HG02763 (cell line): ENCODE results near the gene GZMM.

Experiments used
- ATAC-seq: cut with Tn5 transposase; IDR thresholded peaks from one replicate; pipeline ENCODE4 v1.9.1; 2021; ENCODE audit warnings: mild to moderate bottlenecking, moderate library complexity; ENCODE audit not compliant: unreplicated experiment

Gene GZMM

DNA sequence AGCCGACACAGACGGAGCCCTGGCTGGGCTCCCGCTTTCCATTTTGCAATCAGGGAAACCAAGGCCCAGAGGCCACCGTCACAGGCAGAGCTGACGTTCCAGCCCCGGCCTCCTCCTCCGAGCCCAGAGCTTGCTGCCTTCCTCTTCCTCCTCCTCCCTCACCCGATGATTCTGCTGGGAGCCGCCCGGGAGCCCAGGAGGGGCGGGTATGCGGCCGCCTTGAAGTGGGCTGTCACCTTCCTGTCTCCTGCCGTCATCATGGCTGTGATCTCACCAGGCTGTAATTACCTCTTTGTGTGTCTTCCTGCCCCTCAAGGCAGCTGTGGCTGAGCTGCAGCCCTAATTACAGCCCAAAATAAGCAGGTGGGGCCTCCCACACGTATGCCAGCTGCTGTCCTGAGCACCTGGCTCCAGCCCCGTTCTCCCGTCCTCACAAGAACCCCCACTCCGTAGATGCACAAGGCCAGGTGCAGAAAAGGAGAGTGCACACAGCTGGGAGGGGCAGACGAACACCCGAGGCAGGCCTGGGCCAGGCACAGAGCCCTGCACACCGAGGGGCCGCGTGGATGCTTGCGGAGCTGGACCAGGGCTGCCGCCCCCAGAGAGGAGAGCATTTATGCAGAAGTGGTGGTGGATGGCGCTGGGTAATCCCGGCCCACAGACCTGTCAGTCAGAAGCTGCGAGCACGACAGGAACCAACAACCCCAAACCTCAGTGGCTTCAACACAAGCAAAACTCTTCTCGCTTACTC, 32.6 kb upstream of the GZMM start:
- ATAC-seq = no peak

- ATAC-seq = no peak
Measured at GRCh38 chr19:512547-513365, 31.1 kb upstream of the GZMM start.

DNA sequence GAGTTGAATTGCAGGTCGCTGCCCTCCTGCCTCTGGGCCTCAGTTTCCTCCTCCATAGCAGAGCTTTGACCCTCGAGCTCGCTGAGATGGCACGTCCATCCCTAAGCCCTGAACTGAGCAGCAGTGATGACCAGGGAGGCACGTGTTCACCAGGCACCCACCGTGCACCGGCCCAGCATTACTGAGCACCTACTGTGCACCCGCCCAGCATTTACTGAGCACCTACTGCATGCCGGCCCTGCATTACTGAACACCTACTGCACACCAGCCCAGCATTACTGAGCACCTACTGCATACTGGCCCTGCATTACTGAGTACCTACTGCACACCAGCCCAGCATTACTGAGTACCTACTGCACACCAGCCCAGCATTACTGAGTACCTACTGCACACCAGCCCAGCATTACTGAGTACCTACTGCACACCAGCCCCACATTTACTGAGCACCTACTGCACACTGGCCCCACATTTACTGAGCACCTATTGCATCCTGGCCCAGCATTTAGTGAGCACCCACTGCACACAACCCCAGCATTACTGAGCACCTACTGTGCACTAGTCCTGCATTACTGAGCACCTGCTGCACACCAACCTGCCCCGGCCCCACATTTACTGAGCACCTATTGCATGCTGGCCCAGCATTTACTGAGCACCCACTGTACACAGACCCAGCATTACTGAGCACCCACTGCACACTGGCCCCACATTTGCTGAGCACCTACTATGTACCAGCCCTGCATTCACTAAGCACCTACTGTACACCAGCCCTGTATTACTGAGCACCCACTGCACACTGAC, 30.3 kb upstream of the GZMM start:
- ATAC-seq = no peak

DNA sequence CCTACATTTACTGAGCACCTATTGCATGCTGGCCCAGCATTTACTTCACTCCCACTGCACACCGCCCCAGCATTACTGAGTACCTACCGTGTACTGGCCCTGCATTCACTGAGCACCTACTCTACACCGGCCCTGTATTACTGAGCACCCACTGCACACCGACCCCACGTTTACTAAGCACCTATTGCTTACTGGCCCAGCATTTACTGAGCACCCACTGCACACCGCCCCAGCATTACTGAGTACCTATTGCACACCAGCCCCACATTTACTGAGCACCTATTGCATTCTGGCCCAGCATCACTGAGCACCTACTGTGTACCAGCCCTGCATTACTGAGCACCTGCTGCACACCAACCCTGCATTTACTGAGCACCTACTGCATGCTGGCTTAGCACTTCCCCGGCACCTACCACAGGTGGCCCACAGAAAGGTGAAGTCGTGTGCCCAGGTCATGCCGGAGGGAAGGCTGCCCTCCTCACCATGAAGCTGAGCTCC, 29.6 kb upstream of the GZMM start:
- ATAC-seq = no peak

DNA sequence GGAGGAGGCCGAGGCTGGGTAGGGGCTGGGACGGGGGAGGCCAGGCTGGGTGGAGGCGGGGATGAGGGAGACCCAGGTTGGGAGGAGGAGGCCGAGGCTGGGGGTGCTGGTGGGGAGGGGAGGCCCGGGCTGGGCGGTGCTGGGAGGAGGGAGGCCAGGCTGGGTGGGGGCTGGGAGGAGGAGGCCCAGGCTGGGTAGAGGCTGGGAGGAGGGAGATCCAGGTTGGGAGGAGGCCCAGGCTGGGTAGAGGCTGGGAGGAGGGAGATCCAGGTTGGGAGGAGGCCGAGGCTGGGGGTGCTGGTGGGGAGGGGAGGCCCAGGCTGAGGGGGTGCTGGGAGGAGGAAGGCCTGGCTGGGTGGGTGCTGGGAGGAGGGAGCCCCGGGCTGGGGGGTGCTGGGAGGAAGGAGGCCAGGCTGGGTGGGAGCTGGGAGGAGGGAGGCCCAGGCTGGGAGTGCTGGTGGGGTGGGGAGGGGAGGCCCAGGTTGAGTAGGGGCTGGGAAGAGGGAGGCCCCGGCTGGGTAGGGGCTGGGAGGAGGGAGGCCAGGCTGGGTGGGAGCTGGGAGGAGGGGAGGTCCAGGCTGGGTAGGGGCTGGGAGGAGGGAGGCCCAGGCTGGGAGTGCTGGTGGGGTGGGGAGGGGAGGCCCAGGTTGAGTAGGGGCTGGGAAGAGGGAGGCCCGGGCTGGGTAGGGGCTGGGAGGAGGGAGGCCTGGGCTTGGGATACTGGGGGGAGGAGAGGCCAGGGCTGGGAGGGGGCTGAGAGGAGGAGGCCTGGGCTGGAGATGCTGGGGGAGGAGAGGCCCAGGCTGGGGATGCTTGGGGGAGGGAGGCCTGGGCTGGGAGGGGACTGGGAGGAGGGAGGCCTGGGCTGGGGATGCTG, 25.9 kb upstream of the GZMM start:
- ATAC-seq = no peak

DNA sequence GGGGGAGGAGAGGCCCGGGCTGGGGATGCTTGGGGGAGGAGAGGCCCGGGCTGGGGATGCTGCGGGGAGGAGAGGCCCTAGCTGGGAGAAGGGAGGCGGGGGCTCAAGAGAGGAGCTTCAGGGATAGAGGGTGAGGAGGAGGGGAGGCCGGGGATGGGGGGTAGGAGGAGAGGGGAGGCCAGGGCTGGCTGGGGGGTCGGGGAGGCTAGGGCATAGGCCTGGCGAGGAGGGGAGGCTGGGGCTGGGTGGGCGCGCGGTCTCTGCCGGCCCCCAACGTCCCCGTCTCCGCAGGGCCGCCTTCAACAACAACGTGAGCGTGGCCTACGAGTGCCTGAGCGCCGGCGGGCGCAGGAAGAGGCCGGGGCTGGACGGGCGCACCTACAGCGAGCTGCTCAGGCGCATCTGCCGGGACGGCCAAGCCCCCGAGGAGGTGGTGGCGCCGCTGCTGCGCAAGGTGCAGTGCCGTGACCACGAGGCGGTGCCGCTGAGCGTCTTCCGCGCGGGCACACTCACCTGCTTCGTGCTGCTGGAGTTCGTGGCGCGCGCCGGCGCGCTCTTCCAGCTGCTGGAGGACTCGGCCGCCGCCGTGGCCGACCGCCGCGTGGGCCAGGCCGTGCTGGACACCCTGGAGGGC, 25.1 kb upstream of the GZMM start:
- no peak for ATAC-seq

- ATAC-seq = no peak
Measured at GRCh38 chr19:519449-519865, 24.4 kb upstream of the GZMM start.

GRCh38 chr19:522726-523125, 21.1 kb upstream of the GZMM start:
- ATAC-seq = no peak

GRCh38 chr19:524062-524674, 19.7 kb upstream of the GZMM start:
- no peak for ATAC-seq

DNA sequence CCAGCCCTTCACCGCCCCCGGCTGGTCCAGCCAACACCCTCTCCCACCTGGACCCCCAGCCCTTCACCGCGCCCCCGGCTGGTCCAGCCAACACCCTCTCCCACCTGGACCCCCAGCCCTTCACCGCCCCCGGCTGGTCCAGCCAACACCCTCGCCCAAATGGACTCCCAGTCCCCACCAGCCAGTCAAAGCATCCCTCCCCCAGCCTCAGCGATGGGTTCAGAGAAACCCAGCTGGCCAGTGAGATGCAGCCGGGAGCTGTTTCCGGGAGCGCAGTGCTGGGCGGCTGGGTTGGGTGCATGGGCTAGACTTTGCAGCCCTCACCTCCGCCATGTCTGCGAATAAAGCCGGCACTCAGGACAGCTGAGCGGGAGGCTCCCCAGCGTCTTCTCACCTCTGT, 18.8 kb upstream of the GZMM start:
- no peak for ATAC-seq

DNA sequence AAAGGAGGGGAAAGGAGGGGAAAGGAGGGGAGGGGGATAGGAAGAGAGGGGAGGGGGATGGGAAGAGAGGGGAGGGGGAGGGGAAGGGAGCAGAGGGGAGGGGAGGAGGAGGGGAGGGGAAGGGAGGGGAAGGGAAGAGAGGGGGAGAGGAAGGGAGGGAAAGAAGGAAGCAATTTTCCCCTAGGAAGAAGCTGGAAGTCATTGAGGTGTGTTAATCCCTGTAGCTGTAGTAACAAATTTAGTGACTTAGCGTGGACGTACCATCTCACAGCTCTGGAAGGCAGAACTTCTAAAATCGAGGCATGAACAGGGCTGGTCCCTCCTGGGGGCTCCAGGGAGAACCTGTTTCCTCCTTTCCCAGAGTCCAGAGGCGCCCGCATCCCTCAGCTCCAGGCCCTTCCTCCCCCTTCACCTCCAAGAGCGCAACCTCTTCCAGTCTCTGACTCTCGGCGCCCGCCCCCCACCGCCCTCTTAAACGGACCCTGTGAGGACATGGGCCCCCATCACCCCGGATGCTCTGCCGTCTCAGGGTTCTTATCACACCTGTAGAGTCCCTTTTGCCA, 17.9 kb upstream of the GZMM start:
- no peak for ATAC-seq

- ATAC-seq = no peak
Measured at GRCh38 chr19:530134-531008, 13.5 kb upstream of the GZMM start.

GRCh38 chr19:531009-531752, 12.7 kb upstream of the GZMM start:
- ATAC-seq = peak; percentile 75

- no peak for ATAC-seq
Measured at GRCh38 chr19:531753-532560, 11.9 kb upstream of the GZMM start, which contains the start of gene CDC34. Gene CDC34 (plus strand): TSS chr19:531760. CDS start chr19:531932, 172 bp downstream.

DNA sequence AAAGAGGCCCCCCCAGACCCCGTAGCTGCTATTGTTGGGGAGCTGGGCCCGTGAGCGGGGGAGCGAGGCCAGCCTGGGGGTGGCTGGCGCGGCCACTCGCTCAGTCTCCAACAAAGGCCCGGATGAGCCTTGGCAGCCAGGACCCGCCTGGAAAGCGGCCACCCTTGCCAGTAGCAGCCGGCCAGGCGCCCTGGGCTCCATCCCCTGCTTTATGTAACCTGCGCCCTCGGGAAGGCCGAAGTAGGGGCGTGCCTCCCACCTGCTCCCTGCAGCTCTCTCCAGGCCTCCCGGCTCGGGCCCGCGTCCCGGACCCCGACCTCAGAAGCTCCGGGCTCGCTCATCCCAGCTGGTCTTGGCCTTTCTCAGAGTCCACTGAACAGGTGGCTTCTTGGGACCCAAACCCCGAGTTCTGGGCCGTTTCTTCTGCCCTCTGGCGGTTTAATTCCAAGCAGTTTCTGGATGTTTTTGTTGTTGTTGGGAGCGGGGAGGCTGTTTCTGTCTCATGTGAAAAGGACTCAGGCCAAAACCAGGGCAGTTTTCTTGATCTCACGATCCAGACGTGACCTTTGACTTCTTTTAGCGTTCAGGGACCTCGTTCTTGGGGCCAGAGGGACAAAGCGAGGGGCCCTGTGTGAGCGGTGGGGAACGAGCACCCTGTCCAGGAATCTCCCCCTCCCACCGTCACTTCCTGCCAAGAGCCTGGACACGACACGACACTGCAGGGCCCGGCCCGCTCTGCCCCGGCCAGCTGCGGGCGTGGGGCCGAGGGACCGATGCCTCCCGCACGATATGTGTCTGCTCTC, 11.1 kb upstream of the GZMM start:
- no peak for ATAC-seq
